Thyroid gland (tissue), 4 donors: ENCODE results near the gene GNG4.

Source experiments
- POLR2A ChIP-seq, 2 donors: fragments of 450-650 bp; IDR thresholded peaks; one replicate each; pipeline ENCODE4 v1.6.1; 2017; ENCODE audit warnings: antibody characterized with exemption in 2 of 2, mild to moderate bottlenecking in 2 of 2, moderate library complexity in 1 of 2
- TF ChIP-seq, protein P1 (sequence below), 6 experiments: fragments of 200-600 bp in 3 of 6; fragments of 450-650 bp in 3 of 6; sonication (generic) in 3 of 6; IDR thresholded peaks; one replicate each; pipeline ENCODE4 v1.5.1; 2016 to 2019; ENCODE audit warnings: antibody characterized with exemption in 6 of 6, mild to moderate bottlenecking in 2 of 6, inconsistent platforms in 1 of 6, moderate library complexity in 1 of 6

DNA sequence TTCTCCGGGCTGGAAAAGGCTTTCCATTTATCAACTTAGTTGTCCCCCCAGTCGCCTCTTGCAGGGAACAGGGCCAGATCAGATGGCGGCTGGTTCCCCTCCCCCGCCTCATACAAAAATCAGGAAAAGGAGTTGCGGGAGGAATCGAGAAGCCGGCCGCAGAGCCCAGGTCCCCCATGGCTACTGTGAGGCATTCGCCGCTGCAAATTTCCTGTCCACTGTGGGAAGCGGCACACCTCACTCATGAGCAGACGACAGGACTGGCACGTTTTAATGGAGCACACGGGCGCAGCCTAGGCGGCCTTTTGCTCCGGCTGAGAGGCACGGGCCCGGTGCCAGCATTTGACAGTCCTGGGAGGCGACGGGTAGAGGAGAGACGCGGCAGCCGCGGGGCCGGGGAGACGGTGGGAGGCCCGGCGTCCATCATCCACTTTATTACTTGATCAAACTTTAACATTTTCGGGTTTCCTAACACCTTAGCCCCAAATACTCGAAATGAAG lies 1.1 kb downstream of the GNG4 start:
- TF ChIP-seq, protein P1, sequence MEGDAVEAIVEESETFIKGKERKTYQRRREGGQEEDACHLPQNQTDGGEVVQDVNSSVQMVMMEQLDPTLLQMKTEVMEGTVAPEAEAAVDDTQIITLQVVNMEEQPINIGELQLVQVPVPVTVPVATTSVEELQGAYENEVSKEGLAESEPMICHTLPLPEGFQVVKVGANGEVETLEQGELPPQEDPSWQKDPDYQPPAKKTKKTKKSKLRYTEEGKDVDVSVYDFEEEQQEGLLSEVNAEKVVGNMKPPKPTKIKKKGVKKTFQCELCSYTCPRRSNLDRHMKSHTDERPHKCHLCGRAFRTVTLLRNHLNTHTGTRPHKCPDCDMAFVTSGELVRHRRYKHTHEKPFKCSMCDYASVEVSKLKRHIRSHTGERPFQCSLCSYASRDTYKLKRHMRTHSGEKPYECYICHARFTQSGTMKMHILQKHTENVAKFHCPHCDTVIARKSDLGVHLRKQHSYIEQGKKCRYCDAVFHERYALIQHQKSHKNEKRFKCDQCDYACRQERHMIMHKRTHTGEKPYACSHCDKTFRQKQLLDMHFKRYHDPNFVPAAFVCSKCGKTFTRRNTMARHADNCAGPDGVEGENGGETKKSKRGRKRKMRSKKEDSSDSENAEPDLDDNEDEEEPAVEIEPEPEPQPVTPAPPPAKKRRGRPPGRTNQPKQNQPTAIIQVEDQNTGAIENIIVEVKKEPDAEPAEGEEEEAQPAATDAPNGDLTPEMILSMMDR (IDR thresholded peaks at IDR 0.05) = no peak
- no peak for TF ChIP-seq POLR2A (IDR thresholded peaks at IDR 0.05)
